ENCODE data around the gene STK26. TPM values are rescaled to one million over a fixed set of nuclear protein-coding genes. Genes with fewer than 3 reads are reported as not detected.

The STK26 gene
- total RNA-seq, 2 donors from 2014 or later, result 7.7 to 11.1 TPM

DNA sequence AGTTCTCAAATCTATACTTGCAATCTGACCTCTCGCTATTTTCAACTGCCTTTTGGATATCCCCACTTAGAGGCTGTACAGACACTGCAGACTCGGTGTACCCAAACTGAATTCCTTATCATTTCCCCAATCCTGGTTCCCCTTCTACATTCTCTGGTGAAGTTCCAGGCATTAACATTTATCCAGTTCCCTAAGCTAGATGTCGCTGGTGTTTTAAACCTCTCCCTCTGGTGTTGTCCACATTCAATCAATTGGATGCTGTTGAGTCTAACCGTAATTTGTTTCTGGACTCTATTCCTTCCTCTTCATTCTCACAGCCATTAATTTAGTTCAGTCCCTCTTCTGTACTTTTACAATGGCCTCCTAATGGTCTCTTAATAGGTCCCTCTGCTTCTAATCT, 7.2 kb upstream of the STK26 start:
- no peak overlapping the region for H3K27ac ChIP-seq
- H3K4me3 ChIP-seq, result no peak overlapping the region
- no peaks in the 10 kb centered on the region for H3K9me3 ChIP-seq
- ATAC-seq (ENCODE audit: insufficient number of reproducible peaks, low FRiP score, low read depth), result no peak
- no peak for DNase-seq (ENCODE audit: low spot score)
- H3K27me3 ChIP-seq (replicated peaks; ENCODE audit: insufficient read depth), result no peaks in the 10 kb centered on the region
- H3K36me3 ChIP-seq, result no peaks in the 10 kb centered on the region
- H3K4me1 ChIP-seq (ENCODE audit: control insufficient read depth in 1 of 2, low read depth in 2 of 2), result no peaks in the 10 kb centered on the region
- TF ChIP-seq, protein P1, sequence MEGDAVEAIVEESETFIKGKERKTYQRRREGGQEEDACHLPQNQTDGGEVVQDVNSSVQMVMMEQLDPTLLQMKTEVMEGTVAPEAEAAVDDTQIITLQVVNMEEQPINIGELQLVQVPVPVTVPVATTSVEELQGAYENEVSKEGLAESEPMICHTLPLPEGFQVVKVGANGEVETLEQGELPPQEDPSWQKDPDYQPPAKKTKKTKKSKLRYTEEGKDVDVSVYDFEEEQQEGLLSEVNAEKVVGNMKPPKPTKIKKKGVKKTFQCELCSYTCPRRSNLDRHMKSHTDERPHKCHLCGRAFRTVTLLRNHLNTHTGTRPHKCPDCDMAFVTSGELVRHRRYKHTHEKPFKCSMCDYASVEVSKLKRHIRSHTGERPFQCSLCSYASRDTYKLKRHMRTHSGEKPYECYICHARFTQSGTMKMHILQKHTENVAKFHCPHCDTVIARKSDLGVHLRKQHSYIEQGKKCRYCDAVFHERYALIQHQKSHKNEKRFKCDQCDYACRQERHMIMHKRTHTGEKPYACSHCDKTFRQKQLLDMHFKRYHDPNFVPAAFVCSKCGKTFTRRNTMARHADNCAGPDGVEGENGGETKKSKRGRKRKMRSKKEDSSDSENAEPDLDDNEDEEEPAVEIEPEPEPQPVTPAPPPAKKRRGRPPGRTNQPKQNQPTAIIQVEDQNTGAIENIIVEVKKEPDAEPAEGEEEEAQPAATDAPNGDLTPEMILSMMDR (IDR thresholded peaks at IDR 0.05), result no peak

DNA sequence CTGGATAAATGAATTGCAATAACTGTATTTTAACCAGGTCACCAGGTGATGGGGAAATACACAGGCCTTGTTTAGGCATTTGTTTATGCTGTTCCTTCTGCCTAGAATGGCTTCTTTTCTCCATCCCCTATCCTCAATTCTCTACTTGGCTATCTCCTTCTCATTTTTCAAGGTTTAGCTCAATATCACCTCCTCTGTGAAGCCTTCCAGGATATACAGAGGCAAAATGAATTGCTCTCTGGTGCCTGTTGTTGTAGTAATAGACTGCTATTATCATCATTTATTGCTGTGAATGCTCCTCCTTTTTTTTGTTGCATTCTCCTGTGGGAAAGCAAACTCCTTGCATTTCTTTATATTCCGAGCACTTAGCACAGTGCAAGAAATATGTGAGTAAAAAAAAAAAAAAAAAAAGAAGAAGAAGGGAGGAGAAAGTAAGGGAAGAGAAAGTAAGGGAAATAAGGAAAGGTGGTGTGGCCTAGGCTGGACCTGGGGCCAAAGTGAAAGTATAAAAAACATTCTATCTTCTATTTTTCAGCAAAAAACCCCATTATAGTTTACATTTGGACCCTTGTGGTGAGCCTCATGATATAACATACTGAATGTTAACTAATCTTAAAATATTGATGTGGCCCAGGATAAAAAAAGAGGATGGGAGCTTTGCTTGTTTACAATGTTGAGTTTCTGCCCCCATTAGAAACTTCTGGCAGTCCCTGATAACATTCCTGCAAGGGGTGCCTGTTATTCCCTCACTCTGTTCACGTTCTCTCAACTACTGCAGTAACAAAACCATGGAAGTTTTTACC, 6.3 kb upstream of the STK26 start:
- ATAC-seq (ENCODE audit: insufficient number of reproducible peaks, low FRiP score, low read depth) (no peak), DNase-seq (ENCODE audit: low spot score) (no peak)
- TF ChIP-seq, protein P1 (IDR thresholded peaks at IDR 0.05), result no peak

DNA sequence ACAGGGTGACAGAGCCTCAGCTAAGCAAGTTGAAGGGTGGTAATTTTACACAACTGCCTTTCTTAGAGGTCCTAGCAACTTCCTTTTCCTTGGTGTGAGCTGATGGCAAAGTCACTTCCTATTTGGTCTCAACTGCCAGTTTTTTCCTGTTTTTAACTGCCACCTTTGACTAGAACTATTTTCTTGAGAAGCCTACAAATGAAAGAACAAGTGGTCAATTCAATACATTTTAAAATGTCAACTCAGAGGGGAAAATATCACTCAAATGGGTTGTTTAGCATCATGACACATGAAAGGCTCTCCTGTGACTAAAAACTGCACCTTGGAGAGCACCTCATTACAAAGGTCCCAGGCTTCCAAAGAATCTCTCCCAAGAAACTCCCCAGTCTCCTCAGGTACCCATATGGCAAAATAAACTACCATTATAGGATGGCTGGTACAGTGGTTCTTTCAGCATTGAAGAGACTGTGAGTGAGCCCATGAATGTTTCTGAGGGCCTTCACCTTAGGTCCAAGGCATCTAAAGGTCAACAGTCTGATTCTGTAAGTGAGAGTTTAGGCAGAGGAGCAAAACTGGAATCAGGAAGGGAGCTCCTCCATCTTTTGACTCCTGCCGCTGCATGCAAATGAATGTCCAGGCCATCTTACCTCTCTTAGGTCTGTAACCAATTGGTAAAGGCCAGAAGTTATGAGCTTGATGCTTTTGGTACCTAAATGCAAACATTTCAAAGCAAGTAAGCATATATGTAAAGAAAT, 5.5 kb upstream of the STK26 start:
- TF ChIP-seq, protein P1 (IDR thresholded peaks at IDR 0.05), result no peak
- Histone ChIP-seq H3K4me1 (ENCODE audit: control insufficient read depth in 1 of 2, low read depth in 2 of 2) (no peaks in the 10 kb centered on the region), H3K36me3 (no peaks in the 10 kb centered on the region), H3K27me3 (replicated peaks; ENCODE audit: insufficient read depth) (no peaks in the 10 kb centered on the region), H3K9me3 (no peaks in the 10 kb centered on the region), H3K27ac (no peak overlapping the region), H3K4me3 (no peak overlapping the region)
- no peak for ATAC-seq (ENCODE audit: insufficient number of reproducible peaks, low FRiP score, low read depth)
- no peak for DNase-seq (ENCODE audit: low spot score)

More for the DNA sequence above, 6.3 kb upstream of the STK26 start:
- Histone ChIP-seq H3K27ac (no peak overlapping the region), H3K4me1 (ENCODE audit: control insufficient read depth in 1 of 2, low read depth in 2 of 2) (no peaks in the 10 kb centered on the region), H3K27me3 (replicated peaks; ENCODE audit: insufficient read depth) (no peaks in the 10 kb centered on the region), H3K36me3 (no peaks in the 10 kb centered on the region), H3K9me3 (no peaks in the 10 kb centered on the region), H3K4me3 (no peak overlapping the region)

DNA sequence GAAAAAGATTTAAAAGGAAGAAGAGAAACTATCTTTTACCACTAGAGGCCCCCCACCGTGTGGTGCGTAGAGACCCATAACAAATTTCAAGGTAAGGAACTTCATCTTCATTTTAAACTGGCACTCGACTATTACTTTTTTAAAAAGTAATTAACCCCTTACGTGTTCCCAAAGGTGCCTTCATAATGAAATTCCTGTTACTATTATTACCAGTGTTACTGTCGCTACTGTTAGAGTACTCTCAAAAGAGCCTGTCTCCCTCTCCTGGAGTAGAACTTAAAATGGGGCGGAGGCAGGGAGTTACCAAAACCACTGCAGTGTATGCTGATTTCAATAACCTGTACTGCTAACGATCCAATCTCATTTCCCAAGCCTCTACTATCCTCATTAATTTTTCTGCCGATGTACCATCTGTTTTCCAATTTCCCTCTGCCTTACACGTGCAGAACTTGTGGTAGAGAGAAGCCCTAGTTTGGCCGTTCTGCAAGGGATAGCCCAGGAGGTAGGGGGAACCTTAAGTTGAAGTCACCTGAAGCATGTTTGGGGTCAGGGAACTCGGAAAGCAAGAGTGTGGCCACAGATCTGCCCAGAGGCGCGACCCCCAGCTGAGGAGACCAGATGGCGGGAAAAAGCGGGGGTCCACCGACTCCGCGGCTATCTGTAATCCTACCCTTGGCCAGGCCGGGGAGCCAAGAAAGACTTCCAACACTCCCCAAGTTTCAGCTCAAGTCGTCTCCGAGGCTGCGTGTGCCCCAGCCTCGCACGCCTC, 720 bp upstream of the STK26 start:
- DNase-seq (ENCODE audit: low spot score) (no peak), ATAC-seq (ENCODE audit: insufficient number of reproducible peaks, low FRiP score, low read depth) (no peak)
- H3K4me3 ChIP-seq, result peak overlapping the region; percentile 81
- H3K9me3 ChIP-seq, result no peaks in the 10 kb centered on the region
- H3K27me3 ChIP-seq (replicated peaks; ENCODE audit: insufficient read depth), result no peaks in the 10 kb centered on the region
- H3K36me3 ChIP-seq, result no peaks in the 10 kb centered on the region
- no peak overlapping the region for H3K27ac ChIP-seq
- TF ChIP-seq, protein P1 (IDR thresholded peaks at IDR 0.05), result no peak
- H3K4me1 ChIP-seq (ENCODE audit: control insufficient read depth in 1 of 2, low read depth in 2 of 2), result no peaks in the 10 kb centered on the region

Data from thoracic aorta (tissue), 2 donors.